A549 (cell line): ENCODE data around the gene NEGR1. TPM values are rescaled to one million over a fixed set of nuclear protein-coding genes. Genes with fewer than 3 reads are reported as not detected.

Experiments
- ATAC-seq, 2 experiments: fragments of 200-7000 bp in 1 of 2; fragments of >200 bp in 1 of 2; cut with Nextera tagmentation in 1 of 2; cut with Tn5 transposase in 1 of 2; 3 replicates each; pipeline versions ENCODE4 v1.8.0 to v1.9.1; 2018 to 2020; ENCODE audit warnings: mild to moderate bottlenecking in 1 of 2, moderate library complexity in 1 of 2
- CTCF ChIA-PET: fragments of 300-600 bp; sonication (Branson Sonifier 250); formaldehyde crosslinking; extraction: SDS; loops from one replicate; lab custom pipeline; 2021; ENCODE audit warnings: antibody characterized with exemption, inconsistent platforms; lab: Yijun Ruan, JAX
- POLR2A ChIA-PET: fragments of 350-600 bp; formaldehyde crosslinking; extraction: SDS; loops from one replicate; lab custom pipeline; 2021; ENCODE audit warnings: antibody characterized with exemption, inconsistent platforms; lab: Yijun Ruan, JAX
- DNase-seq, 2 experiments: peaks; one replicate each; pipeline versions ENCODE4 v3.0.0 to v3.0.0-alpha.2; 2011 to 2016; ENCODE audit warnings: low read depth in 1 of 2, low spot score in 1 of 2
- FAIRE-seq: peaks from 2 replicates; lab custom pipeline; 2011; peaks lifted over from hg19 to GRCh38; lab: Jason Lieb, UNC
- H3K27ac ChIP-seq, 2 experiments: fragments of >200 bp; sonication (Bioruptor Twin); formaldehyde crosslinking; 3 replicates each; pipeline ENCODE4 v1.5.1; 2016 to 2017
- H3K4me1 ChIP-seq: fragments of >200 bp; sonication (Bioruptor Twin); formaldehyde crosslinking; 3 replicates; pipeline ENCODE4 v1.6.1; 2016
- H3K4me2 ChIP-seq: fragments of >200 bp; sonication (Bioruptor Twin); formaldehyde crosslinking; 3 replicates; pipeline ENCODE4 v1.6.1; 2016
- H3K4me3 ChIP-seq: fragments of >200 bp; sonication (Bioruptor Twin); formaldehyde crosslinking; 3 replicates; pipeline ENCODE4 v1.5.1; 2016
- H3K9me3 ChIP-seq: fragments of >200 bp; sonication (Bioruptor Twin); formaldehyde crosslinking; 3 replicates; pipeline ENCODE4 v1.6.1; 2016
- EHF ChIP-seq: fragments of 250-450 bp; sonication (Bioruptor Pico); IDR thresholded peaks from 2 replicates; pipeline ENCODE4 v1.5.0; 2020; ENCODE audit warnings: mild to moderate bottlenecking
- EHMT2 ChIP-seq: fragments of 200-600 bp; sonication (generic); IDR thresholded peaks from 2 replicates; pipeline ENCODE4 v1.6.1; 2016; ENCODE audit warnings: antibody characterized with exemption, low read depth, mild to moderate bottlenecking, moderate library complexity
- ESRRA ChIP-seq: fragments of 150-350 bp; IDR thresholded peaks from 2 replicates; pipeline ENCODE4 v1.6.1; 2014; ENCODE audit warnings: mild to moderate bottlenecking, low read length, borderline replicate concordance
- FOXS1 ChIP-seq: fragments of 250-450 bp; sonication (Bioruptor Pico); IDR thresholded peaks from 2 replicates; pipeline ENCODE4 v1.5.0; 2020; ENCODE audit warnings: mild to moderate bottlenecking, moderate library complexity
- HDAC2 ChIP-seq: fragments of 200-600 bp; sonication (generic); IDR thresholded peaks from 2 replicates; pipeline ENCODE4 v1.6.1; 2016
- KDM1A ChIP-seq: fragments of 200-600 bp; sonication (generic); IDR thresholded peaks from 2 replicates; pipeline ENCODE4 v1.6.1; 2016; ENCODE audit warnings: low read depth, mild to moderate bottlenecking
- NFE2L2 ChIP-seq: fragments of 150-350 bp; conservative IDR thresholded peaks from 2 replicates; pipeline ENCODE4 v1.6.1; 2014; ENCODE audit warnings: low read length
- NPAS2 ChIP-seq: fragments of 250-450 bp; sonication (Bioruptor Pico); IDR thresholded peaks from 2 replicates; pipeline ENCODE4 v1.8.0; 2022; ENCODE audit warnings: mild to moderate bottlenecking, moderate library complexity, borderline replicate concordance
- PHF8 ChIP-seq: fragments of 200-600 bp; sonication (generic); IDR thresholded peaks from 2 replicates; pipeline ENCODE4 v1.6.1; 2016; ENCODE audit warnings: low read depth, mild to moderate bottlenecking, antibody characterized with exemption, moderate library complexity, borderline replicate concordance
- POLR2A ChIP-seq: IDR thresholded peaks from 2 replicates; pipeline ENCODE4 v1.6.1; 2012; ENCODE audit warnings: mild to moderate bottlenecking, low read length
- RARB ChIP-seq: fragments of 250-450 bp; sonication (Bioruptor Pico); IDR thresholded peaks from 2 replicates; pipeline ENCODE4 v1.8.0; 2021; ENCODE audit warnings: mild to moderate bottlenecking, moderate library complexity
- SREBF2 ChIP-seq: fragments of 450-650 bp; IDR thresholded peaks from 2 replicates; pipeline ENCODE4 v1.6.1; 2014; ENCODE audit warnings: mild to moderate bottlenecking, moderate library complexity
- TFCP2L1 ChIP-seq: fragments of 250-450 bp; sonication (Bioruptor Pico); IDR thresholded peaks from 2 replicates; pipeline ENCODE4 v1.5.0; 2021; ENCODE audit warnings: mild to moderate bottlenecking
- ZFP36 ChIP-seq: fragments of 450-650 bp; IDR thresholded peaks from 2 replicates; pipeline ENCODE4 v1.6.1; 2014; ENCODE audit warnings: borderline replicate concordance; ENCODE audit not compliant: partially characterized antibody
- ZNF302 ChIP-seq: fragments of 250-450 bp; sonication (Bioruptor Pico); IDR thresholded peaks from 2 replicates; pipeline ENCODE4 v1.9.0; 2021; ENCODE audit warnings: inconsistent platforms, mild to moderate bottlenecking, moderate library complexity
- WGBS: methylation state at CpG from one replicate; pipeline ENCODE4 v1.1.6; 2017; ENCODE audit errors: missing lambda C conversion rate; 5-methylcytosine and 5-hydroxymethylcytosine counted together
- polyA plus RNA-seq, 4 experiments: library from polyadenylated mRNA; depleted of rRNA in 3 of 4; stranded (reverse); fragments of >200 nt; fragmentation: RNase III in 1 of 4; extraction: RNeasy Plus Mini Kit Qiagen cat#74134 plus additional on column Dnase treatment in 1 of 4; gene quantifications; 2 replicates in 3 of 4; 3 replicates in 1 of 4; pipeline ENCODE4 v1.2.3, GENCODE V29; 2011 to 2017
- TF ChIP-seq, protein P1 (sequence below): fragments of 250-450 bp; sonication (Bioruptor Pico); IDR thresholded peaks from 2 replicates; pipeline ENCODE4 v1.5.0; 2021; ENCODE audit warnings: mild to moderate bottlenecking, moderate library complexity, borderline replicate concordance
- TF ChIP-seq, protein P2 (sequence below): fragments of 450-650 bp; IDR thresholded peaks from 2 replicates; pipeline ENCODE4 v1.6.1; 2014; ENCODE audit warnings: antibody characterized with exemption
- TF ChIP-seq, protein P3 (sequence below): IDR thresholded peaks from 2 replicates; pipeline ENCODE4 v1.6.1; 2012
- TF ChIP-seq, protein P4 (sequence below): fragments of >200 bp; sonication (Bioruptor Twin); formaldehyde crosslinking; IDR thresholded peaks from 3 replicates; pipeline ENCODE4 v1.5.1; 2016
- TF ChIP-seq, protein P5 (sequence below): IDR thresholded peaks from 2 replicates; pipeline ENCODE4 v1.6.1; 2012
- TF ChIP-seq, protein P6 (sequence below): fragments of >200 bp; sonication (Bioruptor Twin); formaldehyde crosslinking; IDR thresholded peaks from 2 replicates; pipeline ENCODE4 v1.6.1; 2016

Gene NEGR1
- polyA plus RNA-seq, 2 of the 4 experiments (the other 2 are of a cell fraction) = not detected

DNA sequence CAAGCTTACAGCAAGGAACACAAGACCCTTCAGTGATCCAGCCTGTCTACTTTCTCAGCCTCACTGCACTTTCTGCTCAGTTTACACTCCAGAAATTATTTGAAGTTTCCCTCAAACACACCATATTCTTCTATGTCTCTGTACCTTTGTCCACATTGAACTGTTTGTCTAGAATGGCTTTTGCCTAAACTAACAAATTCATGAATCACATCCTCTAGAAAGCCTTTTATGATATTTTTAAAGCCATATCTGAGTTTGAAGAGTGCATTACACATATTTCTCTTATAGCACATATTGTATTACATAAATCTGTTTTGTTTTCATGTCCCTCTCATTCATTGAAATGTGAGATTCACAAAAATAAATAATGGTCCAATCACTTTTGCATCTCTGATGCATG is 755.5 kb downstream of the NEGR1 start:
- CTCF ChIA-PET = no interaction called here
- FAIRE-seq (no peak), ATAC-seq (no peak), DNase-seq (no peak)
- Histone ChIP-seq H3K4me2 (no peak overlapping the region), H3K4me3 (no peak overlapping the region), H3K4me1 (no peaks in the 10 kb centered on the region), H3K27ac (no peak overlapping the region), H3K9me3 (no peaks in the 10 kb centered on the region)
- POLR2A ChIA-PET = no interaction called here
- TF ChIP-seq, protein P1, sequence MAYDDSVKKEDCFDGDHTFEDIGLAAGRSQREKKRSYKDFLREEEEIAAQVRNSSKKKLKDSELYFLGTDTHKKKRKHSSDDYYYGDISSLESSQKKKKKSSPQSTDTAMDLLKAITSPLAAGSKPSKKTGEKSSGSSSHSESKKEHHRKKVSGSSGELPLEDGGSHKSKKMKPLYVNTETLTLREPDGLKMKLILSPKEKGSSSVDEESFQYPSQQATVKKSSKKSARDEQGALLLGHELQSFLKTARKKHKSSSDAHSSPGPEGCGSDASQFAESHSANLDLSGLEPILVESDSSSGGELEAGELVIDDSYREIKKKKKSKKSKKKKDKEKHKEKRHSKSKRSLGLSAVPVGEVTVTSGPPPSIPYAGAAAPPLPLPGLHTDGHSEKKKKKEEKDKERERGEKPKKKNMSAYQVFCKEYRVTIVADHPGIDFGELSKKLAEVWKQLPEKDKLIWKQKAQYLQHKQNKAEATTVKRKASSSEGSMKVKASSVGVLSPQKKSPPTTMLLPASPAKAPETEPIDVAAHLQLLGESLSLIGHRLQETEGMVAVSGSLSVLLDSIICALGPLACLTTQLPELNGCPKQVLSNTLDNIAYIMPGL = no peak
- TF ChIP-seq NFE2L2 = no peak
- TF ChIP-seq ZFP36 = no peak
- no peak for TF ChIP-seq PHF8
- TF ChIP-seq NPAS2 (CRISPR knock-in tag) = no peak
- no peak for TF ChIP-seq POLR2A
- TF ChIP-seq, protein P2, sequence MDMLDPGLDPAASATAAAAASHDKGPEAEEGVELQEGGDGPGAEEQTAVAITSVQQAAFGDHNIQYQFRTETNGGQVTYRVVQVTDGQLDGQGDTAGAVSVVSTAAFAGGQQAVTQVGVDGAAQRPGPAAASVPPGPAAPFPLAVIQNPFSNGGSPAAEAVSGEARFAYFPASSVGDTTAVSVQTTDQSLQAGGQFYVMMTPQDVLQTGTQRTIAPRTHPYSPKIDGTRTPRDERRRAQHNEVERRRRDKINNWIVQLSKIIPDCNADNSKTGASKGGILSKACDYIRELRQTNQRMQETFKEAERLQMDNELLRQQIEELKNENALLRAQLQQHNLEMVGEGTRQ = no peak
- no peak for TF ChIP-seq TFCP2L1 (CRISPR knock-in tag)
- TF ChIP-seq KDM1A = no peak
- no peak for TF ChIP-seq HDAC2
- TF ChIP-seq, protein P3, sequence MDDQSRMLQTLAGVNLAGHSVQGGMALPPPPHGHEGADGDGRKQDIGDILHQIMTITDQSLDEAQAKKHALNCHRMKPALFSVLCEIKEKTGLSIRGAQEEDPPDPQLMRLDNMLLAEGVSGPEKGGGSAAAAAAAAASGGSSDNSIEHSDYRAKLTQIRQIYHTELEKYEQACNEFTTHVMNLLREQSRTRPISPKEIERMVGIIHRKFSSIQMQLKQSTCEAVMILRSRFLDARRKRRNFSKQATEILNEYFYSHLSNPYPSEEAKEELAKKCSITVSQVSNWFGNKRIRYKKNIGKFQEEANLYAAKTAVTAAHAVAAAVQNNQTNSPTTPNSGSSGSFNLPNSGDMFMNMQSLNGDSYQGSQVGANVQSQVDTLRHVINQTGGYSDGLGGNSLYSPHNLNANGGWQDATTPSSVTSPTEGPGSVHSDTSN = no peak
- no peak for TF ChIP-seq FOXS1 (CRISPR knock-in tag)
- no peak for TF ChIP-seq ZNF302 (CRISPR knock-in tag)
- TF ChIP-seq ESRRA = no peak
- no peak for TF ChIP-seq SREBF2
- TF ChIP-seq RARB (CRISPR knock-in tag) = no peak
- TF ChIP-seq, protein P4, sequence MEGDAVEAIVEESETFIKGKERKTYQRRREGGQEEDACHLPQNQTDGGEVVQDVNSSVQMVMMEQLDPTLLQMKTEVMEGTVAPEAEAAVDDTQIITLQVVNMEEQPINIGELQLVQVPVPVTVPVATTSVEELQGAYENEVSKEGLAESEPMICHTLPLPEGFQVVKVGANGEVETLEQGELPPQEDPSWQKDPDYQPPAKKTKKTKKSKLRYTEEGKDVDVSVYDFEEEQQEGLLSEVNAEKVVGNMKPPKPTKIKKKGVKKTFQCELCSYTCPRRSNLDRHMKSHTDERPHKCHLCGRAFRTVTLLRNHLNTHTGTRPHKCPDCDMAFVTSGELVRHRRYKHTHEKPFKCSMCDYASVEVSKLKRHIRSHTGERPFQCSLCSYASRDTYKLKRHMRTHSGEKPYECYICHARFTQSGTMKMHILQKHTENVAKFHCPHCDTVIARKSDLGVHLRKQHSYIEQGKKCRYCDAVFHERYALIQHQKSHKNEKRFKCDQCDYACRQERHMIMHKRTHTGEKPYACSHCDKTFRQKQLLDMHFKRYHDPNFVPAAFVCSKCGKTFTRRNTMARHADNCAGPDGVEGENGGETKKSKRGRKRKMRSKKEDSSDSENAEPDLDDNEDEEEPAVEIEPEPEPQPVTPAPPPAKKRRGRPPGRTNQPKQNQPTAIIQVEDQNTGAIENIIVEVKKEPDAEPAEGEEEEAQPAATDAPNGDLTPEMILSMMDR = no peak
- TF ChIP-seq, protein P5, sequence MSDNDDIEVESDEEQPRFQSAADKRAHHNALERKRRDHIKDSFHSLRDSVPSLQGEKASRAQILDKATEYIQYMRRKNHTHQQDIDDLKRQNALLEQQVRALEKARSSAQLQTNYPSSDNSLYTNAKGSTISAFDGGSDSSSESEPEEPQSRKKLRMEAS = no peak

DNA sequence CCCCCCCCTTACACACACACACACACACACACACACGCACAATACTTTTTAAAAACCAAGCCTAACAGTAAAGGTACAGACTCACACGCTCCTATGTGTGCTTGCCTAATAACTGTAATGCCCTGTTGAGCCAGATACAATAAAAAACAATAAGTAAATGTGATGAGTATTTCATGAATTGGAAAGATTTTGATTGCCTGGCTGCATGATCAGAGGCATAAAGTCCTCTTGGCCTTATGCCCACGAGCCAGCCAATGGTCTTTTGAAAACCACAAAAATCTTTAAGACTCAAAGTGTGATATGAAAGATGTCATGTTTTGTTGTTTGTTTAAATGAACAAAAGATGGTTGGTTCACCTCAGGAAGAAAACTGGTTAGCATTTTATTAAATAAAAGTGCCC is 759.6 kb downstream of the NEGR1 start:
- WGBS = 13% methylated on average over 3 of the region's 3 CpGs
- FAIRE-seq = no peak
- Histone ChIP-seq H3K4me1 (no peaks in the 10 kb centered on the region), H3K4me3 (no peak overlapping the region), H3K9me3 (no peaks in the 10 kb centered on the region), H3K4me2 (no peak overlapping the region), H3K27ac (no peak overlapping the region)
- TF ChIP-seq TFCP2L1 (CRISPR knock-in tag) (no peak), ZNF302 (CRISPR knock-in tag) (no peak), EHMT2 (no peak), EHF (CRISPR knock-in tag) (no peak)
- TF ChIP-seq, protein P6, sequence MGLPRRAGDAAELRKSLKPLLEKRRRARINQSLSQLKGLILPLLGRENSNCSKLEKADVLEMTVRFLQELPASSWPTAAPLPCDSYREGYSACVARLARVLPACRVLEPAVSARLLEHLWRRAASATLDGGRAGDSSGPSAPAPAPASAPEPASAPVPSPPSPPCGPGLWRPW = no peak
- TF ChIP-seq, protein P3 = no peak
- ATAC-seq = no peak
- ChIA-PET POLR2A (no interaction called here), CTCF (no interaction called here)
- no peak for DNase-seq
